Activated CD4-positive, alpha-beta T cell treated with anti-CD3 and anti-CD28 coated beads, Interleukin-2, amount 10 ng/mL, durations not matched to agents 7 days and 5 days (primary cell): ENCODE results near the gene LARGE1. TPM values are rescaled to one million over a fixed set of nuclear protein-coding genes. Genes with fewer than 3 reads are reported as not detected.

Experiments used
- CTCF ChIA-PET: fragments of 350-600 bp; sonication (Branson Sonifier 250); formaldehyde crosslinking; loops from one replicate; lab custom pipeline; 2021; ENCODE audit warnings: antibody characterized with exemption; lab: Charles Lee
- POLR2A ChIA-PET: fragments of 350-600 bp; sonication (Branson Sonifier 250); formaldehyde crosslinking; loops from one replicate; lab custom pipeline; 2021; ENCODE audit warnings: antibody characterized with exemption; lab: Charles Lee
- DNase-seq: peaks from one replicate; pipeline ENCODE4 v3.0.0-alpha.2; 2020
- H3K27ac Mint-ChIP-seq: one replicate; pipeline ENCODE4 v1.8.0; 2021; ENCODE audit warnings: mild to moderate bottlenecking, moderate library complexity, mixed read lengths
- H3K27me3 Mint-ChIP-seq: one replicate; pipeline ENCODE4 v1.8.0; 2021; ENCODE audit warnings: mixed read lengths
- H3K36me3 Mint-ChIP-seq: one replicate; pipeline ENCODE4 v1.8.0; 2021; ENCODE audit warnings: low read depth, mixed read lengths
- H3K4me1 Mint-ChIP-seq: one replicate; pipeline ENCODE4 v1.8.0; 2021; ENCODE audit warnings: mixed read lengths
- H3K4me3 Mint-ChIP-seq: one replicate; pipeline ENCODE4 v1.8.0; 2021; ENCODE audit warnings: mild to moderate bottlenecking, moderate library complexity, mixed read lengths
- H3K9me3 Mint-ChIP-seq: one replicate; pipeline ENCODE4 v1.8.0; 2021; ENCODE audit warnings: mixed read lengths
- total RNA-seq, 2 experiments: library from RNA; stranded (reverse); gene quantifications; one replicate each; pipeline ENCODE4 v1.2.3, GENCODE V29; 2021

LARGE1 gene
- total RNA-seq, 2 experiments from 2014 or later, result 0.21 to 0.40 TPM

DNA sequence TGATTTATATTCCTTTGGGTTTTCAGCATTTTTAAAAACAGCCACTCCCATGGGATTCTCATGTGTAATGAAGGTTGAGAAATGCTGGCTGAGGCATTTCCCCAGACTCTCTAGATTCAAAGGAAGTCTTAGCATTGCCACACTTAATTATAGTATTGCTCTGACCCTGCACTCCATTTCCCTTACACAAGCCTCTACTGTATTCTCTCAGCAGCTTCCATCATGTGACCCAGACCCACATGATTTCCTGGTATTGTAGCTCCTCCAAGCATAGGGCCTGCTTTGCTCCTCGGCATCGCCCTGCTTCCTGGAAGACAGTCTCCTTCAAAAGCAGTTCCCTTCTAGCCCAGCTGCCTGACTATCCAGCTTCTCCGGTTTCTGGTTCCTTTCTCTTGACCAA lies 261.5 kb downstream of the LARGE1 start:
- Mint-ChIP-seq H3K9me3 (peaks cover 27% of the 10 kb centered on the region), H3K27me3 (no peaks in the 10 kb centered on the region), H3K4me1 (no peaks in the 10 kb centered on the region), H3K36me3 (no peaks in the 10 kb centered on the region), H3K27ac (no peak overlapping the region), H3K4me3 (no peak overlapping the region)
- CTCF ChIA-PET, result no interaction called here
- no peak for DNase-seq
- POLR2A ChIA-PET, result no interaction called here

DNA sequence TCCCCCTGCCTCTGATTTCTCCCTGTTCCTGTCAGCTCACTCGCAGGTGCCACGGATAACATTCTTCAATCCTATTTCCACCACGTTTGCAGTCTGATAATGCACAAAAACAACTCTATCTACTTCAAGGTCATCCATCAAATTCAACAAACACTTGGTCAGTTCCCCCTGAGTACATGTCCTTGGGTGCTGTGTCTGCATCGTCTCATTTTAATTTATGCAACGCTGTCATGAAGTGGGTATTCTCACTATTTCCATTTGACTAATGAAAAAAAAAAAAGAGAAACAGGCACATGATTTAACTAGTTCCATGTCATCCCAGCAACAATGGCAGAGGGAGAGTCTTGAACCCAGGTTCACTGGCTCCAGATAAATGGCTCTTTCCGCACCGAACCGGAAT lies 262.6 kb downstream of the LARGE1 start:
- no peaks in the 10 kb centered on the region for H3K4me1 Mint-ChIP-seq
- no peaks in the 10 kb centered on the region for H3K27me3 Mint-ChIP-seq
- H3K27ac Mint-ChIP-seq, result no peak overlapping the region
- H3K36me3 Mint-ChIP-seq, result no peaks in the 10 kb centered on the region
- no peak for DNase-seq
- ChIA-PET CTCF (no interaction called here), POLR2A (no interaction called here)
- no peak overlapping the region for H3K4me3 Mint-ChIP-seq
- peaks cover 32% of the 10 kb centered on the region for H3K9me3 Mint-ChIP-seq

DNA sequence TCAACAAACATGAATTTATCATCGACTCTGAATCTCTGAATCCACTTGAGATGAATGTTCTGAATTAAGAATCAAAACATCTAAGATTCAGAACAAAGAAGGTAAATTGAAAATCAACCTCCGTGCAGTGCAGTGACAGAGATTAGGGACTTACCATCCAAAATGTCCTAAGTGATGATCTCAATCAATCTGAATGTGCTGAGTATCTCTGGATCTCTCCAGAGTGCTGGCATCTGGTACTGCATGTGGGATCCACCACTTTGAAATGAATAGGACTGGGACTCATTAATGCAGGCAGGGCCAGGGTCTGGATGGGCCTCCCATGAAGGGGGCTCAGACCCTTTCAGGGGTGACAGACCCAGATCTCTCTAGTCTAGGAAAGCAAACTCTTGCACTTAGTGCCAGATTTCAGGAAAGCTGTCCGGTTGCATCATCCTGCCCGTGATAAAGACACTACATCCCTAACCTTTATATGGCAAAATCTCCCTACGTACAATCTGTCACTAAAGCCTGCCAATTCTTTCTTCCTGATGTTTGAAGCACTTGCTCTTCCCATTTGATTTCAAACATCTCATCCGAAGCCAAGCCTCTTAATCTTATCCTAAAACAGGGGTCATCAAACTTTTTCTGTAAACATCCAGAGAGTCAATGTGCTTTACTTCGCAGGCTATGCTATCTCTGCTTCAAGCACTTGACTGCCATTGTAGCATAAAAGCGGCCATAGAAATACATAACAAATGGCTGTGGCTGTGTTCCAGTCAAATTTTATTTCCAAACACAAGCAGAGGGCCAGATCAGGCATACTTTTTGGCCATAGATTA lies 263.3 kb downstream of the LARGE1 start:
- Mint-ChIP-seq H3K27ac (no peak overlapping the region), H3K27me3 (no peaks in the 10 kb centered on the region), H3K9me3 (peaks cover 33% of the 10 kb centered on the region), H3K36me3 (no peaks in the 10 kb centered on the region), H3K4me3 (no peak overlapping the region), H3K4me1 (no peaks in the 10 kb centered on the region)
- POLR2A ChIA-PET, result no interaction called here
- CTCF ChIA-PET, result no interaction called here
- DNase-seq, result no peak

DNA sequence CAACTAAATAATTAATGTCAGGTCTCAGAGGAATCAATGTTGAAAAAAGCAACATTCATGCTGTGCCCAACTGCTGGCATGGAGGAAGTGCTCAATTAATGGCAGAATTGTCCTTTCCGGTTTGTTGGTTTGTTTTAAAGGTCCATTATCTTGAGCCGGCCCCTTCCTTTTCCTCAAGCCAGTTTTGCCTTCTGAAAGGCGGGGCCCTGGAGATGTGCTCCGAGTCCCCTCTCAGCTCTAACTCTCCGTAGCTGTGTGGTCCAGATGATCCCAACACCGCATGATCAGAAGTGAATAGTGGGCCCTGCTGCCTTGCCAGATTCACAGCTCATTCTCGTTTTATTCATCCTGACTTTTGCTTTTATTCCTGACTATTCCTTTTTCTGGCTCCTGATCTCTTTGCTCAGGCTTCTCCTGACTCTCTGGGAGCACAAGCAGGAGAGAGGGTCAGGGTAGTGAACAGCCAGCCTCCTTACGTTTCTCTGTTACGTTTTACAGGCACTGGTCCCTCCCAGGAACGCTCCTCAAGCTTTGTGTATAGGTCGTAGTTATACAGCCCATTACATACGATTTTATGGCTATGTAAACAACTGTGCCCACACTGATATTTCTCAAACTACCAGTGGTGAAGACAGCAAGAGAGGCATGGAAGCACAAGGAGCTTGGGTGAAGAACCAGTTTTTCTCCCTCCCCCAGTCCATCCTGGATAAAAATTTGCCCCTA lies 265.9 kb downstream of the LARGE1 start:
- Mint-ChIP-seq H3K9me3 (peaks cover 42% of the 10 kb centered on the region), H3K27ac (no peak overlapping the region), H3K4me3 (no peak overlapping the region), H3K36me3 (no peaks in the 10 kb centered on the region), H3K27me3 (no peaks in the 10 kb centered on the region), H3K4me1 (no peaks in the 10 kb centered on the region)
- POLR2A ChIA-PET, result no interaction called here
- DNase-seq, result no peak
- CTCF ChIA-PET, result no interaction called here

DNA sequence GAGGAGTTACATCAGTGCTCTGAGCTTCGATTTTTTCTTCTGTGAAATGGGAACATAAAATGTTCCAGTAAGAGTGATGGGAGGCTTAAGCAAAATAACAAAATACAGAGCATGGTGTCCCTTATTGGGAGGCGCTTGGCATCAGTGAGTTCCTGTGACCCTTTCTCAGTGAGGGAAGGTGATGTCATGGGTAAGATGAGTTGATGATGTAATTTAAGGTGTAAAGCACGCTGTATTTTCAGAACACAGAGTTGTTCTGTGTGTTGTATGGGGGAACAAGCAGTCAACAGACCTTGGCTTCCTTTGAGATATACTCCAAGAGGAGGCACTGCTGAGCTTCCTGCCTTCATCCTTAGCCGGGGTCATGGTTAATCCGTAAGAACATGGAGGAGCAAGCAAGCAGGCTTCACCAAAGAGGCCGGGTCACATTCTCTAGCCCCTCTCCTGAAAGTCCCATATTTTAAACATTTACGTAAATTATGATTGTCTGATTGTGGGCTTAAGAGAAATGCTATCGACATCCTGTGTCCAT lies 266.7 kb downstream of the LARGE1 start:
- ChIA-PET POLR2A (no interaction called here), CTCF (no interaction called here)
- H3K4me3 Mint-ChIP-seq, result no peak overlapping the region
- H3K9me3 Mint-ChIP-seq, result peaks cover 44% of the 10 kb centered on the region
- no peaks in the 10 kb centered on the region for H3K4me1 Mint-ChIP-seq
- H3K27ac Mint-ChIP-seq, result no peak overlapping the region
- DNase-seq, result no peak
- no peaks in the 10 kb centered on the region for H3K27me3 Mint-ChIP-seq
- no peaks in the 10 kb centered on the region for H3K36me3 Mint-ChIP-seq

DNA sequence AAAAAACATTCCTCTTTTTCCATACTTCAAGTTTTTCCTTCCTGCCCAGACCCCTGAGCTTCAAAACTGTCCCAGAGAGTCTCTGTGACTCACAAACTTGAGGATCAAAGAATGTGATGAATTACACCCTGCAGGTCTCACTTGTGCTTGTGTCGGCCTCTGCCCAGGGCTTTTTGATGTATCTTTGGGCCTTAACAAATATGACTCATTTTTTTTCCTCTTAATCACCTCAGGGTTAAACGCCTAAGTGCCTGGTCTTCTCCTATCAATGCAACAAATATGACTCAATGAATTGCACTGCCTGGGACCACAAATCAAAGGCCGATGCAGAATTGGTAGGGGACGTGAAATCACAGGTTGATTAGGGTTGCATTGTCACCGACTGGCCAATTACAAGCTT lies 267.7 kb downstream of the LARGE1 start:
- no peak overlapping the region for H3K4me3 Mint-ChIP-seq
- DNase-seq, result no peak
- H3K9me3 Mint-ChIP-seq, result peaks cover 46% of the 10 kb centered on the region
- H3K36me3 Mint-ChIP-seq, result no peaks in the 10 kb centered on the region
- H3K27ac Mint-ChIP-seq, result no peak overlapping the region
- no peaks in the 10 kb centered on the region for H3K4me1 Mint-ChIP-seq
- CTCF ChIA-PET, result interaction anchor here (1.4 kb wide), 1 partner anchor 14 kb away, joined by 3 read pairs; no protein-coding TSS in a partner anchor
- POLR2A ChIA-PET, result no interaction called here
- no peaks in the 10 kb centered on the region for H3K27me3 Mint-ChIP-seq

DNA sequence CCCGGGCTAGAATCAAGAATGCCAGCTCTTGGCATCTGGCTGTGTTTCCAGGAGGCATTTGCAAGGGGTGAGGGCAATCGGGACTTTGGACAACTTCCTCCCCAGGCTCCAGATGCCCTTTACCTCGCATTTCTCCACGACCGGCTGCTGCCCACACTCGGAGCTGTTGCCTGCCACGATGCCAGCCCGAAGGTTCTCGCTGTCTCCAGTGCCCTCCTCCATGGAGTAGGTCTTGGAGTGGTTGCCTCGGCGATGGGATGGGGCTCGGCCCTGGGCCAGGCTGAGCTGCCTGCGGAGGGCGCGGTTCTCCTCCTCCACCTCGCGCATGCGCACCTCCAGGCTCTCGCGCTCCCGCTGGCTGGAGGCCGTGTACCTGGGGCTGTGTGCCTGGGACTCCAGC lies 270.0 kb downstream of the LARGE1 start:
- peaks cover 28% of the 10 kb centered on the region for H3K9me3 Mint-ChIP-seq

DNA sequence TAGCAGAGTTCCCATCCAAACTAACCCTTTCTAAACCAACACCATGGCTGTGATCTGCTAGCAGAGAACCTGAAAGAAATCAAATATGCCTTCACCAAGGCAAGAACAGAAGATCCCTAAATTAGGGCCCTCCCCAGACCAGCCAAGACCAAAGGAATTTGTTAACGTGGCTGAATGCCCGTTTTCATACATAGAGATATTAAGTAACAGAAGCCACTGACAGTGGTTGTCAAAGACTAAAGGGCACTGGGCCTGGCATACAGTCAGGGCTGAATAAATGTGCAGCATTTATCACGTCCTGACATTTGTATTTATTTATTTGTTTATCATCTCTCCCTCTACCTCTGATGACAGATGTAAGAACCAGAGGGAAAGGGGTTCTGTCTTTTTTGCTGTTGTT lies 271.8 kb downstream of the LARGE1 start:
- CTCF ChIA-PET, result no interaction called here
- H3K9me3 Mint-ChIP-seq, result peaks cover 22% of the 10 kb centered on the region
- no peak overlapping the region for H3K4me3 Mint-ChIP-seq
- H3K27ac Mint-ChIP-seq, result no peak overlapping the region
- POLR2A ChIA-PET, result no interaction called here
- DNase-seq, result no peak
- H3K27me3 Mint-ChIP-seq, result no peaks in the 10 kb centered on the region
- no peaks in the 10 kb centered on the region for H3K36me3 Mint-ChIP-seq
- H3K4me1 Mint-ChIP-seq, result no peaks in the 10 kb centered on the region

More for the DNA sequence above, 270.0 kb downstream of the LARGE1 start:
- no peaks in the 10 kb centered on the region for H3K4me1 Mint-ChIP-seq
- no peak overlapping the region for H3K27ac Mint-ChIP-seq
- no peaks in the 10 kb centered on the region for H3K27me3 Mint-ChIP-seq
- POLR2A ChIA-PET, result no interaction called here
- no peak overlapping the region for H3K4me3 Mint-ChIP-seq
- DNase-seq, result no peak
- CTCF ChIA-PET, result no interaction called here
- no peaks in the 10 kb centered on the region for H3K36me3 Mint-ChIP-seq

DNA sequence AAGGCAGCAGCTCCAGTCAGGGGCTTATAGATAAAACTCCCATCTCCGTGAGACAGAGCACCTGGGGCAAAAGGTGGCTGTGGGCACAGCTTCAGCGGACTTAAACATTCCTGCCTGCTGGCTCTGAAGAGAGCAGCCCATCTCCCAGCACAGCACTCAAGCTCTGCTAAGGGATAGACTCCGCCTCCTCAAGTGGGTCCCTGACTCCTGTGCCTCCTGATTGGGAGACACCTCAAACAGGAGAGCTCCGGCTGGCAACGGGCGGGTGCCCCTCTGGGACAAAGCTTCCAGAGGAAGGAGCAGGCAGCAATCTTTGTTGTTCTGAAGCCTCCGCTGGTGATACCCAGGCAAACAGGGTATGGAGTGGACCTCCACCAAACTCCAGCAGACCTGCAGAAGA lies 279.4 kb downstream of the LARGE1 start:
- peaks cover 11% of the 10 kb centered on the region for H3K9me3 Mint-ChIP-seq
- no peaks in the 10 kb centered on the region for H3K36me3 Mint-ChIP-seq
- POLR2A ChIA-PET, result no interaction called here
- no peaks in the 10 kb centered on the region for H3K4me1 Mint-ChIP-seq
- DNase-seq, result no peak
- CTCF ChIA-PET, result no interaction called here
- no peak overlapping the region for H3K4me3 Mint-ChIP-seq
- H3K27ac Mint-ChIP-seq, result no peak overlapping the region
- no peaks in the 10 kb centered on the region for H3K27me3 Mint-ChIP-seq

DNA sequence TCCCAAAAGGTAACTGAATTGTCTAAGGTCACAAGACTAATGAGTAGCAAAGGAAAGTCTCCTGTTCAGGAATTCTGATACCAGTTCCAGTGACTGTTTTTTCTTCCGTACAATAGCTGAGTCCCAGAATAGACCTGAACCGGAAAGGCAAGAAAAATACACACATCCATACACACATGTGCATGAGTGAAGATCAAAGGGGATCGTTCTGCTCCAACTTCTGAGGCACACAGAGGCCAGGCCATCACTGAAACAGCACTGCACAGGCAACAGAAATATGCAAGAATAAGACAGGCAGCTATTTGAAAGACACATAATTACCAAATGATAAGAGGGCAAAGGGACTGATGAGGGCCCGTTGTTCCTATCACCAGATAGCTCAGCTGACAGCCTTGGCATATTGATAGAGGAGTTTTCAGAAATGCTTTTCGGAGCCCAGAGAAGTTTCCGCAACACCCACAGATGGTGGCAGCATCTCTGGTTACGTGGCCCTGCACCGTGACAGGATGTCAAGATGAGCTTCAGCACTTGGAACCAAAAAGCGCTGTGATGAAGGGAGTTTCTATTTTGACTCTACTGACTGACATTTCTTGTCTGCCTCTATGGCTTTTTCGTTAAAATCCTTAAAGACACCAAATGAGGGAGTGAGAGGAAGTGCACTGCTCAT lies 280.6 kb downstream of the LARGE1 start:
- Mint-ChIP-seq H3K9me3 (peaks cover 17% of the 10 kb centered on the region), H3K27ac (no peak overlapping the region), H3K36me3 (no peaks in the 10 kb centered on the region), H3K27me3 (no peaks in the 10 kb centered on the region), H3K4me1 (no peaks in the 10 kb centered on the region), H3K4me3 (no peak overlapping the region)
- POLR2A ChIA-PET, result no interaction called here
- DNase-seq, result no peak
- CTCF ChIA-PET, result interaction anchor here (1.4 kb wide), 1 partner anchor 12 kb away, joined by 3 read pairs; no protein-coding TSS in a partner anchor

DNA sequence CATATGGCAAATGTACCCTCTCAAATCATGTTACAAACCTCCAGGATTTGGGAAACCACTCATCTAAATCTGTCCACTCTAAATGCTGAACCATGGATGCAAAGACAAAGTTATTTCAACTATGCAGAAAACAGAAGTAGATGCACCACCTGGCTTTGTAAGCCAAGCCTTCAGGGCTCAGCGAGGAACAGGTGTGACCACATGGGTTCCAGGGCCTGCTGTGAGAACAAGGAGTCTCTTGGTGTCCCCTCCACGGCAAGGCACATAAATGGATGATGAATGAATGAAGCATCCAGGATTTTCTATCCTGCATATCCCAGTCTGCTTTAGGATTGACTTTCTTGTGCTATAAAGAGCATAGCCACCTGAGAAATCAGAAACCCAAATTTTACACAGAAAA lies 284.5 kb downstream of the LARGE1 start:
- no peak for DNase-seq
- H3K4me1 Mint-ChIP-seq, result no peaks in the 10 kb centered on the region
- ChIA-PET CTCF (no interaction called here), POLR2A (no interaction called here)
- H3K9me3 Mint-ChIP-seq, result peaks cover 21% of the 10 kb centered on the region
- H3K36me3 Mint-ChIP-seq, result no peaks in the 10 kb centered on the region
- no peak overlapping the region for H3K27ac Mint-ChIP-seq
- no peak overlapping the region for H3K4me3 Mint-ChIP-seq
- H3K27me3 Mint-ChIP-seq, result no peaks in the 10 kb centered on the region

DNA sequence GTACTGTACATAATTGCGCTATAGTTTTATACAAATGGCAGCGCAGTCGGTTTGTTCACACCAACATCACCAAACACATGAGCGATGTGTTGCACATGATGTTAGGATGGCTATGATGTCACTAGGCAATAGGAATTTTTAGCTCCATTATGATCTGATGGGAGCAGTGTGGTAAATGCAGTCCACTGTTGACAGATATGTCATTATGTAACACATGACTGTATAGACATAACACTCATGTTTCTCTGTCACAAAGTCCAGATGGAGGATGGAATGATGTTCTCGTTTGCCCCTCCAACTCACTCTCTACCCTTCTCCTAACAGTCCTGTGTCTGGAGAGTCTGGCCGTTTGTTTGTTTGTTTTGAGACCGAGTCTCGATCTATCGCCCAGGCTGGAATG lies 288.5 kb downstream of the LARGE1 start:
- H3K27me3 Mint-ChIP-seq, result no peaks in the 10 kb centered on the region
- CTCF ChIA-PET, result no interaction called here

DNA sequence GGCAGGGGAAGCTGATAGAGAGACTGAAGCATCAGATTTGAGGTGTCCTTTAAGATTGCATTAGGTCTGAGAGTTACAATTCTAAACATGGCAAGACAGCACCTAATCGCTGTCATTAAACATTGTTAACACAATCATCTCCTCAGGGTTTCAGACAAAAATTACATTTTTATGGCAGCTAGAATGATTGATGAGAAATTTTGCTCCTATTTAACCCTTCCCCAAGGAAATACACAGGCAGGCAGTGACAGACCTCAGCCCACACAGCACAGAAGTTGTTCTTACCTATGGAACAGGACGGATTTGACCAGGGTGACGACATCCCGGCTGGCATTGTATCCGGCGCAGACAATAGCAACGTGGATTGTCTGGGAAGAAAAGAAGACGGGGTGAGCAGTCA lies 294.3 kb downstream of the LARGE1 start:
- no peak overlapping the region for H3K27ac Mint-ChIP-seq
- no peak overlapping the region for H3K4me3 Mint-ChIP-seq
- H3K9me3 Mint-ChIP-seq, result peaks cover 31% of the 10 kb centered on the region
- no peak for DNase-seq
- no peaks in the 10 kb centered on the region for H3K27me3 Mint-ChIP-seq
- H3K36me3 Mint-ChIP-seq, result no peaks in the 10 kb centered on the region
- ChIA-PET POLR2A (no interaction called here), CTCF (no interaction called here)
- no peaks in the 10 kb centered on the region for H3K4me1 Mint-ChIP-seq

More for the DNA sequence above, 288.5 kb downstream of the LARGE1 start:
- POLR2A ChIA-PET, result no interaction called here
- Mint-ChIP-seq H3K27ac (no peak overlapping the region), H3K4me1 (no peaks in the 10 kb centered on the region), H3K9me3 (peaks cover 30% of the 10 kb centered on the region), H3K36me3 (no peaks in the 10 kb centered on the region), H3K4me3 (no peak overlapping the region)
- DNase-seq, result no peak
